NCI-H526 (cell line): ENCODE results near the gene MARVELD1.
A peak's percentile ranks its signal among the peaks of the same experiment; 100 is the strongest.

ENCODE experiments used
- DNase-seq, 2 experiments: peaks; one replicate each; lab custom pipeline; 2025; lab: John Stamatoyannopoulos, UW

The MARVELD1 gene

GRCh38 chr10:97755718-97756117 is 42.2 kb downstream of the MARVELD1 start:
- no peak for DNase-seq

DNA sequence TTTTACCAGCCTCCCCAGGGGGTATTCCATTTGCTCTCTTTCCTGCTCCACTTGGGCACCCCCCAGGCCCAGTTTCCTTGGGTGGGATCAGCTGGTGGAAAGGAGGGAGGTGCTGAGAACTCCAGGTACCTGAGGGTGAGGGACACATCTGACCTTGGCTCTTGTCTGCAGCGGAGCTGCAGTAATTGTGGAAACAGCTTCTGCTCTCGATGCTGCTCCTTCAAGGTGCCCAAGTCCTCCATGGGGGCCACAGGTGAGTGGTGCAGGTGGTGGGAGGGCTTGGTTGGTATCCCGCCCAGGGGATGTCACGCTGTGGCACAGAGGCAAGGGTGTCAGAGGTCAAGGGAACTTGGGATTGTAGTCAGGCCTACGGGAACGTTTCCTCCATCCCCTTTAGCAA is 43.9 kb downstream of the MARVELD1 start:
- no peak for DNase-seq

DNA sequence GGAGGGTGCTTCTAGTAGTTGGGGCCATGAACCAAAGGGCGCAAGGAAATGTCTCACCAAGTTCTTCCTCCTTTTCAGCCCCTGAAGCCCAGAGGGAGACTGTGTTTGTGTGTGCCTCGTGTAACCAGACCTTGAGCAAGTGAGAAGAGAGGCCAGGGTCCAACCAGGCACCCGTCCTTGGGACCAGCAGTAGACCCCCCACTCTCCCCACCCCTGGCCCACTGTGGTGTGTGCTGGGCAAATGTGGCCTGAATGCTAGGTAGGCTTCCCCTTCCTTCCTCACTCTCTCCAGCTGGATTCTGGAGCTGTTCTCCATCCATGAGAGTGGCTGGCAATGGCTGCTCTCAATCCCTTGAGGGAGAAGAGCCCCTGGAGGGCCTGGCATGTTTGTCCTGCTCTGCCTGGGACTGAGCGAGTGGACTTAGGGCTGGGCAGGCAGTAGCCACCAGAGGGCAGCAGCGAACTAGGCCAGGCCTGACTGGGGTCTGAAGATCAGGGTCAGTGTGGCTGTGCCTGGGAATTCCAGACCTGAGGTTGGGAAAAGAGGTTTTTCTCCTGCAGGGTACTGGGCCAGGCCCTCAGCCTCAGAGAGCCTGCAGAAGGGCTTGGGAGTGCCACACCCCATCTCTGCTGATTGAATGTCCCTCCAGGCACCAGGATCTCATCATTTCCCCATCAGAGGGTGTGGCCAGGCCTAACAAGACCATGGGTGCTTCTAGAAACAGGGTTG is 45.8 kb downstream of the MARVELD1 start:
- DNase-seq, result peak in 1 of 2 experiments; percentile 60

GRCh38 chr10:97759946-97760345 is 46.4 kb downstream of the MARVELD1 start:
- no peak for DNase-seq

DNA sequence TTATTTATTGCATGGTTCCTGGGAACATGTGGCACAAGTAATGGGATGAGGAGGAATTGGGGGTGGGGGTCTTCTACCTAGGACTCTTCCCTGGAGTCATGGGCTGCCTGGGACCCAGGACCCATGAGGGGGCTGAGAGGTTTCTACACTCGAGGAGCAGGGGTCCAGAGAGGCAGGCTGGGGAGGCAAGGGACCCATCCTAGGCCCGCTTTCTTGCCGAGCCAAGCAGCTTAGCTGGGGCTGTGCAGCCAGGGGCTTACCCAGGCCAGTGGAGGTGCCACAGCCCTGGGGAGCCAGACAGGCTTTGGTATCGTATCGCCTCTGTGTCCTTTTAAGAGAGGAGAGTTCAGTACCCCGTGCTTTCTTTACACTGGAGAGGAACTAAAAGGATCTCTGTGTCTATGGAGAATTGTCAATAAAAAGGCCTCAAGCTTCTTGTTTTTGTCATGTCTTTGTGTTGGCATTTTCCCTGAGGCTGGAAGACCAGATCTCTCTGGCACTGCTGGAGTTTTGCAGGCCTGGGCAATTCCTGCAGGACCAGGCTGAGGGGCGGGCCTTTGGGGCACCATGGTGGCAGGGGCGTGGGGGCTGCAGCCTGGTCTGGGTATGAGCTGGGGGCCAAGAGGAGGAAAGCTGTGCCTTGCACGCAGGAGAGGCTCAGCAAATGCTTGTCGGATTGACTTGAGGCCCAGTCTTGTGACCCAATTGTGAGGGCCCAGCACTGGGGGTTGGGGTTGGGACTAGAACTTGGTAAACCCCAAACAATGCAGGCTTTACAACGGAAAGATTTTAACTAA is 47.1 kb downstream of the MARVELD1 start:
- DNase-seq, result no peak

- DNase-seq, result no peak
Observed at GRCh38 chr10:97761331-97761865, 47.9 kb downstream of the MARVELD1 start.

- no peak for DNase-seq
Observed at GRCh38 chr10:97762056-97762455, 48.5 kb downstream of the MARVELD1 start.

GRCh38 chr10:97762816-97763215 is 49.3 kb downstream of the MARVELD1 start:
- DNase-seq, result no peak

GRCh38 chr10:97763411-97763810 is 49.9 kb downstream of the MARVELD1 start:
- DNase-seq, result no peak

GRCh38 chr10:97763947-97764346 is 50.4 kb downstream of the MARVELD1 start:
- no peak for DNase-seq

DNA sequence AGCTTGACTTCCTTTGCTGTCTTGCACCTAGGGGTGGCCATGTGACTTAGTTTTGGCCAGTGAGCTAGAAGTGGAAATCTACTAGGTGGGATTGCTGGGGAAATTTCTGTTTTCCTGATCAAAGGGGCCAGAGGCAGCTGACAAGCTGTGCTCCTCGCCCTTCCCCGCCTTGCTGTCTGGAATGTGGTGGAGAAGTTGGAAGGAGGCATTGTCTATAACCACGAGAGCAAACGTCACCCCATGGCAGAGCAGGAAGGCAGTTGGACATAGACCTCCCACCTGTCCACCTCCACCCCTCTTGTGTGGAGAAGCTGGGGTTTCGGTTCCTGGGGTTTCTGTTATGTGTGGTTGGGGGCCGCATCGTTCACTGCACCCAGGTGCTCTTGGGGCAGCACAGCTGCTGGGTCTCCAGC is 51.0 kb downstream of the MARVELD1 start:
- no peak for DNase-seq

- peak in 1 of 2 experiments; percentile 20 for DNase-seq
Observed at GRCh38 chr10:97765201-97765600, 51.7 kb downstream of the MARVELD1 start.

- DNase-seq, result no peak
Observed at GRCh38 chr10:97766106-97766810, 52.7 kb downstream of the MARVELD1 start.

DNA sequence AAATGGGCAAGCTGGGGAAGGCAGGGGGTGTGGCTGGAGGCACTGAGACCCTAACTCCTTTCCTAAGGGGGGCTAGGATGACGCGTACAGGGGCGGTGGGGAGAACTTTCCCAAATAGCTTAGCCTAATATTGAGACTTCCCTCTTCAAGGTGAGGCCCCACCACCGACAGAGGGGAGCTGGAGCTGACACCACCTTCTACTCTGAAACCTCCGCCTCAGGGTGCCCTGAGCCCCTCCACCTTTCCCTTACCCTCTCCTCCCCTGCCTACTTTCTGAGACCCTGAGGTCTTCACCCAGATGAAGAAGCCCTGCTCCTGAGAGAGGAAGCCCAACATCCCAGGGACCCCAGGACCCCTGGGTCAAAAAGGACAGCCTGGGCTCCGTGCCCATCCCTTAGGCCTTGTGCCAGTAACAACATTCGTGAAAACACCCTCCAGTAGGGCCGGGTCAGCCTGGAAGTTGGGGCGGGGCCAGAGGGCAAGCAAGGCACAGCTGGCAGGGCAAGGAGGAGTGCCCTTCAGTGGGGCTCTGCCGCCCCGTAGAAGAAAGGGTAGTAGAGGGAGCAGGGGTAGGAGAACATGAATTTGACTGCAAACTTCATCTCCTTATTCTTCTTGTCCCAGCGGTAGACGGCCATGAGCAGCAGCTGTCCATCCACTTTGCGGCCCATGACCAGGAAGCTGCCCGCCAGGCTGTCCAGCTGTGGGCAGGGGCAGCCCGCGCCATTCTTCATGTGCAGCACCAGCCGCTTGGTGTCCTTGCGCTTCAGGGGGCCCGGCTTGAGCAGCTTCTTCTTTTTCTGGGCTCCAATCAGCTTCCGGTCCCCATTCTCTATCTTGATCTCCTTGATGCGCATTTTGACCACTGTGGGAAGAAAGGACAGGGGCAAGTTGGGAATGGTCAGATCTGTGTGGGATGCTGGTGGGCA is 53.7 kb downstream of the MARVELD1 start:
- no peak for DNase-seq
